Stimulated activated CD4-positive, alpha-beta T cell treated with anti-CD3 and anti-CD28 coated beads, Interleukin-4, amount 100 ng/mL, for 4 hours (primary cell): ENCODE results near the gene UQCRFS1.
"Not testable (repeated sequence)": the region's sequence is repeated elsewhere in the genome, so short reads cannot be mapped to it uniquely, and the experiment has no call there.

Source experiments
- DNase-seq, 2 experiments: peaks; one replicate each; pipeline ENCODE4 v3.0.0-alpha.2; 2020

Gene UQCRFS1

GRCh38 chr19:29212356-29212647, 649 bp downstream of the UQCRFS1 start:
- no peak for DNase-seq

- DNase-seq, result no peak
These were observed 1.2 kb downstream of the UQCRFS1 start for GRCh38 chr19:29211562-29212355.

DNA sequence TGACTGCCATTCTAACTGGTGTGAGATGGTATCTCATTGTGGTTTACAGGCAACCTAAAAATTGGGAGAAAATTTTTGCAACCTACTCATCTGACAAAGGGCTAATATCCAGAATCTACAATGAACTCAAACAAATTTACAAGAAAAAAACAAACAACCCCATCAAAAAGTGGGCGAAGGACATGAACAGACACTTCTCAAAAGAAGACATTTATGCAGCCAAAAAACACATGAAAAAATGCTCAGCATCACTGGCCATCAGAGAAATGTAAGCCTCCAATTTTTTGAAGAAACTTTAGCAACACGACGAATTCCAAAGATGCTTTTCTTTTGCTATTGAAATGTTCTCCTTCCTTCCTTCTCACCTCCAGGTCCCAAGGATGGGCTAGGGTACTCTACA, 1.9 kb downstream of the UQCRFS1 start:
- DNase-seq, result not testable (repeated sequence)

- DNase-seq, result not testable (repeated sequence)
These were observed 2.4 kb downstream of the UQCRFS1 start for GRCh38 chr19:29210502-29210901.

GRCh38 chr19:29207403-29208187, 5.4 kb downstream of the UQCRFS1 start:
- not testable (repeated sequence) for DNase-seq

DNA sequence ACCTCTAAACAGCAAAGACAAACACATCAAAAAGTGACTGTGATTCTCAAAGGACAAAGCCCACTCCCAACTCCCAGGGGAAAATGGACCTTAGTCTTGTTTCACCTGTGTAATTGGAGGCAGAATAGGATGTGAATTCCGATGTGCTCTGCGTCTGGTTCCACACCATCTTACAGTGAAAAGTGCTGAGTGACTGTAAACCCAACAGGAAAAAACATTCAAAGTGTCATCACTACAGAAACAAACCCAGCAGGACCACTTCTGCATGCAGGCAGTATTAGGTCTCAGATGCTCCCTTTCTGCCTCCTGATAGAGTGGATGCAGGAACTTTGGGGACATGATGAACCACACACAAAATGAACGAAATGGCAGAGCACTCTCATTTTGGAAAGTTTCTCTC, 6.5 kb downstream of the UQCRFS1 start:
- DNase-seq, result no peak

DNA sequence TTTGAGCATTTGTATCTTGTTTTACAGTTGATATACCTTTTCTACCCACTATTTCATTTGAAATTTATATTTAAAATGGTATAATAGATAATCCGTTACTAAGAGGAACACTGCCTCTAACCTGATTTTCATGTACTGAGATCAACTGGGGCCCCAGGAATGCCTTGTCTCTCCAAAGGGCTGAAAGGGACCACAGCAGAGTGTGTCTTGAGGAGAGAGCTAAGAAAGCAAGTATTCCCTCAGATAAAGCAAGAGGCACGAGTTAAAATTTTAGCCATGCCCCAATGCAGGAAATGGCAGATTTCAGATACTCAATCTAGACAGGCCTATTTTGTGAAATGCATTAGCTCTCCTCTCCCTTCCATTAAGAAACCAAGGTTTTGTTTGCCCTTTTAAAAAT, 10.7 kb downstream of the UQCRFS1 start:
- no peak for DNase-seq

GRCh38 chr19:29201855-29202254, 11.1 kb downstream of the UQCRFS1 start:
- no peak for DNase-seq

- no peak for DNase-seq
These were observed 18.3 kb downstream of the UQCRFS1 start for GRCh38 chr19:29194658-29195057.

- DNase-seq, result no peak
These were observed 19.8 kb downstream of the UQCRFS1 start for GRCh38 chr19:29193155-29193554.

DNA sequence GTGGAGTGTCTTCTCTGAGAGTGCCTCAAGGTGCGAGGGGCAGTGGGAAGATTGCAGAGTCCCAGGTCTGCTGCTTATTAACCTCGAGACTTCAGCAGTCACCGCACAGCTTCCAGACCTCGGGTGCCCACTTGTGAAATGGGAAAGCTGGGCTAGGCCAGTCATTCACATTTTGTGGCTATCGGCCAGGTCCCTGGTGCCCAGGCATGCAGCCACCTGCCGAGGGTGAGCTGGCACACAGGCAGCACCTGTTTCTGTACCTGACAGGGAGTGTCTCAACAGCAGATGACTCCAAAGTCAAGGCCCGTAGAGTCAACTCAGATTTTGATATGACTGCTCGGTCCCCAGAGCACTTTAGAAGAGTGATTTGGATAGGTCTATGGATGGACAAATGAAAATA, 21.9 kb downstream of the UQCRFS1 start:
- DNase-seq, result no peak

DNA sequence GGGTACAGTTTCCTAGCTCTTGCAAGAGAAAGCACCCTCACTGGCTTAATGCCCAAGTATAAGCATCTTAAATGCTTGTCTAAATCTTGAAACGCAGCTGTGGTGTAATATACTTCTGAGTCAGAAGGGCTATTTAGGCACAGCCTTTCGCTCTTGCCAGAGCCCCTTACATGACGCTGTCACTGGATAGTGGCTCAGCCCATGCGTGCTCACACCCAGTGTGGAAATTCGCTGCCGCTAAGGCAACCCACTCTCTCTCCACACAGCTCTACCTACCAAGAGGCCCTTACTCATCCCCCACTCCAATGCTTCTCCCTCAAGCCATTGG, 24.0 kb downstream of the UQCRFS1 start:
- DNase-seq, result no peak

GRCh38 chr19:29188289-29189032, 24.5 kb downstream of the UQCRFS1 start:
- no peak for DNase-seq

- no peak for DNase-seq
These were observed 25.3 kb downstream of the UQCRFS1 start for GRCh38 chr19:29187676-29188075.

- DNase-seq, result no peak
These were observed 27.5 kb downstream of the UQCRFS1 start for GRCh38 chr19:29185427-29185826.

DNA sequence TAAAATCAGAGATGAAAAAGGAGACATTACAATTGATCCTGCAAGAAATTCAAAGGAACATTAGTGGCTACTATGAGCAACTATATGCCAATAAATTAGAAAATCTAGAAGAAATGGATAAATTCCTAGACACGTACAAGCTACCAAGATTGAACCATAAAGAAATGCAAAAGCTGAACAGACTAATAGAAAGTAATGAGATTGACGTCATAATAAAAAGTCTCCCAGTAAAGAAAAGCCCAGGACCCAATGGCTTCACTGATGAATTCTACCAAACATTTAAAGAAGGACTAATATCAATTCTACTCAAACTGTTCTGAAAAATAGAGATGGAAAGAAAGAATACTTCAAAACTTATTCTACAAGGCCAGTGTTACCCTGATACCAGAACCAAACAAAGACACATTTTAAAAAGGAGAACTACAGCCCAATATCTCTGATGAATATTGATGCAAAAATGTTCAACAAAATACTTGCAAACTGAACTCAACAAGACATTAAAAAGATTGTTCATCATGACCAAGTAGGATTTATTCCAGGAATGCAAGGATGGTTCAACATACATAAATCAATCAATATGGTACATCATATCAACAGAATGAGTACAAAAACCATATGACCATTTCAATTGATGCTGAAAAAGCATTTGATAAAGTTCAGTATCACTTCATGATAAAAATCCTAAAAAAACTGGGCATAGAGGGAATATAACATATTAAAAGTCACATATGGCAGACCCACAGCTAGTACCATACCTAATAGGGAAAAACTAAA, 35.8 kb downstream of the UQCRFS1 start:
- no peak for DNase-seq

- no peak for DNase-seq
These were observed 39.1 kb downstream of the UQCRFS1 start for GRCh38 chr19:29173896-29174295.

GRCh38 chr19:29172302-29172701, 40.6 kb downstream of the UQCRFS1 start:
- no peak for DNase-seq

DNA sequence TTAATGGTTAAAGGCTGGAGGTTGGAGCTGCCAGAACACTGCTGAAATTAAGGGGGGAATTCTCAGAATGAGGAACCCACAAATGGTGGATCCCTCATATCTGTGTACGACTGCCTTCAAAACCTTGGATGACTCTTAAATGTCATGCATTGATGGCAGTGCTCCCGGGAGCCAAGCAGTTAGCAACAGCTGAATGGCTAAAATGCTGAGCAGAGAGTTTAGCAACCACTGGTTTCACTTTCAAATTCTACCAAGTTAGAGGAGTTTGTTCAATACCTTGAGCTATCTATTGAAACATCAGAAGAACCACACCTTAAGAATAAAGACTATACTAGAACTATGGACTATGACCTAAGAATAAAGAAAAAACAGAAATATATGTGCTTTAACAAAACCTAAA, 41.4 kb downstream of the UQCRFS1 start:
- DNase-seq, result no peak

DNA sequence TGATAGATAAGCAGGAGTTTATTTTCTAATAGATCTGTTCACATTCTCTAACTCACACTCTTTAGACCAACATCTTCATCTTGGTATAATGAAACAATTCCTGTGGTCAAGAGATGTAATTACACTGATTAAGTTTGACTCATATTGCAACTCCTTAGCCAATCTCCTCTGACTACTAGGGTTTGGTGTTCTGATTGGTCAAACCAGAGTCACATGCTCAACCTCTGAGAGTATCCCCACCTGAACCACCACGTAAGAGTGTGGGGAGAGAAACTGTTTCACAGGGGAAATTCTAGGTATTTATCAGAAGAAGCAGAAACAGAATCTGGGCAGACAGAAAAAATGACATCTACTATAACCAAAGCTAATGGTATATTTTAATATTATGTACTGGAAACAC, 42.4 kb downstream of the UQCRFS1 start:
- DNase-seq, result no peak

DNA sequence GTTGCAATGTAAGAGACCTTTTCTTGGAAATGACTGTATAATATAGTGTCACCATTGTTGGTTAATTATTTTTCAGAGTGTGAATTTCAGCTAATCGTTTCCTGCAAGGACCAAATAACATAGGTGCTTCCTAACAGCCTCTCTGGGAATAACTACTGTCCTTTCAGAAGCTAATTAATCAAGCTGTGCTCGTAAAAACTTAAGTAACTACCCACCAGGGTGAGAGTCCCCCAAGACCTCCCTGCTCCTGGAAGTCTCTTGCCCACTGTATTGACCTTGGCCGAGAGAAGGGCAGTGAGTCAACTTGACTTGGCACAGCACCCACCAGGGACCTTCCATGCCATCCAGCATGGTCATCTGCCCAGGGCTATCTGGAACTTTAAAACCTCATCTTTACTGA, 50.3 kb downstream of the UQCRFS1 start:
- no peak for DNase-seq

GRCh38 chr19:29155683-29156082, 57.3 kb downstream of the UQCRFS1 start:
- DNase-seq, result no peak
